Raji (cell line): ENCODE results near the gene AGBL4.

Experiments used
- POLR2A ChIP-seq: IDR thresholded peaks from 2 replicates; pipeline ENCODE4 v1.6.1; 2011; ENCODE audit warnings: low read depth, low read length, control low read depth; ENCODE audit not compliant: insufficient read depth

The AGBL4 gene

DNA sequence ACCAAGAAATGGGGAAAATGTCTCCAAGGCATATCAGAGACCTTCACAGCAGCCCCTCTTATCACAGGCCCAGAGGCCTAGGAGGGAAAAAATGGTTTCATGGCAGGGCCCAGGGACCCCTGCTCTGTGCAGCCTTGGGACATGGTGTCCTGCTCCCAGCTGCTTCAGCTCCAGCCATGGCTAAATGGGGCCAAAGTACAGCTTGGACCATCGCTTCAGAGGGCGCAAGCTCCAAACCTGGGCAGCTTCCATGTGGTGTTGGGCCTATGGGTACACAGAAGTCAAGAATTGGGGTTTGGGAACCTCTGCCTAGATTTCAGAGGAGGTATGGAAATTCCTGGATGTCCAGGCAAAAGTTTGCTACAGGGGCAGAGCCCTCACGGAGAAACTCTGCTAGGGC, 964.7 kb downstream of the AGBL4 start:
- no peak for TF ChIP-seq POLR2A

DNA sequence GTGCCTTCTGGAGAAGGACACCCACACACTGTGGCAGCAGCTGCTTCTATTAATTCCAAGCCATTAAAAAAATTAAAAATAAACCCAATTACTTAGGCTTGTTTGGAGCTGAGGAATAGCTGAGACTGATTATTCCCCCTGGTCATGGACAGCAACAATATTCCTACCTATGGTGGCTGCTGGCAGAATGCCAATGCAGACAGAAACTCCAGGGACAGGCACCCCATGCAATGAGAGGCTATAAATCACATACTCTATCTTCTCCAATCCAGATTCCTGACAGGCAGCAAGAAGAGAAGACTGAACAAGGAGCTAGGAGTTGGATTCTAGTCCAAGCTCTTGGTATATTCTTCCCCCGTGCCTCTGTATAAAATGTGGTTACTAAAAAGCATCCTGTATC, 971.7 kb downstream of the AGBL4 start:
- no peak for TF ChIP-seq POLR2A

DNA sequence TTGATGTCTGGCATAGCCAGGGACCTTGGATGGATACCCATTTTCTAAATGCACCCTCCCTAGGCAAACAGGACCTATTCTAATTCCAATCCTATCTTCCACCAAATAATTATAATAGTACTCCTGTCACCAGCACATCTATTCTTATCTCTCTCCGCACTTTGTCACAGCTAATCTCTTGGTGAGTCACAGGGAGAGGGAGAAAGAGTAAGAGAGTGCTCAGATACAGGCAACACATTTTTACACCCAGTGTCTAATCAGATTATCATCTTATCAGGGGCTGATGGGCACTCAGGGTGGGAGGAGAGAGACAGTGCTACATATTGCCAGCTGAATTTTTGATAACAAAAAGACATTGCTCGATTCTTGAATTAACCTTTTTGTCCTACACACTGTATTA, 972.1 kb downstream of the AGBL4 start:
- TF ChIP-seq POLR2A = no peak

DNA sequence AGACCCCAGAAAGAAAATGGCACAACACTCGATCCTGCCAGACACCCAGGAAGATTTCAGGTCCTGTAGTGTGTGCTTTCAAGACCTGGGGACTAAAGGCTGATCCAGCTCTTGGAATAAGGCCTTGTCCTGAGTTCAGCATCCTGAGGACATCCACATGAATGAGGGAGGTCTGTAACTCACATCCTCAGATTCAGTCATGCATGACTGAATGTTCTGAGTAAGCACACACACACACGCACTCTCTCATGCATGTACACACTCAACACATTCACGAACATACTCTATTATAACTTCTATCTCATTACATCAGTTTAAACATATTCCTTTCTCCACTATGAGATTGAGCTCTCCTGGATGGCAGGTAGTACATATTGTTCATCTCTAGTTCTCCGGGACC, 973.7 kb downstream of the AGBL4 start:
- no peak for TF ChIP-seq POLR2A

DNA sequence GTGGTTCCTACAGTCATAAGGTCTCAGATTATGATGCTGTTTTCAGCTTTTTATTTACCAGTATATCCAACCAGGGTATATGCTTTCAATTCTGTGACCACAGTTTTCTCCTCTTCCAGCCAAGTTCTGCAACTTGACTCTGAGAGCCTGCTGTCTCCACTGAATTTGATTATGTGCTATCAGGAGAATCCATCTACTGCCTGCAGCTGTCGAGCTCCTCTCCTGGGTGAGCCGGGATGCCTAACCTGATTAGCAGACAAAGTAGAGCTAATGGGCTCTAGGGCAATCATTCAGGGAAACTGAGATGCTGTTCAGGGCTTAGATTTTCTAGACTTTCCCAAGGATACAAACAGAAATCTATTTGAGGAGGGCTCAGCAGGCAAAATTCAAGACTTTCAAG, 975.6 kb downstream of the AGBL4 start:
- TF ChIP-seq POLR2A = no peak

DNA sequence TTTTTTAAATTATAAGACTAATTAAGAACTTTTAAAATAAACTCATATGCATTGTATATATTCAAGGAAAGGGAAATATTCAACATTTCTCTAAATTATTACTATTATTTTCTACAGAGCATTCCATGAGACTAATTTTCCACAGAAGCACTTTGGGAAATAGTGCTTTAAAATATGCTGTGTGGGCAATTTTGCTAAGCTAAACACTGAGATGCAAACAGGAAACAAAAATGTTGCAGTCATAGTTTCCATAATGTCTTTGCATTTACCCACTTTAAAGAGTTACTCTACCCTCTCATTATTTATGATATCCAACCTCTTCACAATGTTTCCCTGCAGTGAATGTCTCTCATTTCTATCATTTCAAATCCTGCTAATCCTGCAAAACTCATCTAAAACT, 977.4 kb downstream of the AGBL4 start:
- TF ChIP-seq POLR2A = no peak

DNA sequence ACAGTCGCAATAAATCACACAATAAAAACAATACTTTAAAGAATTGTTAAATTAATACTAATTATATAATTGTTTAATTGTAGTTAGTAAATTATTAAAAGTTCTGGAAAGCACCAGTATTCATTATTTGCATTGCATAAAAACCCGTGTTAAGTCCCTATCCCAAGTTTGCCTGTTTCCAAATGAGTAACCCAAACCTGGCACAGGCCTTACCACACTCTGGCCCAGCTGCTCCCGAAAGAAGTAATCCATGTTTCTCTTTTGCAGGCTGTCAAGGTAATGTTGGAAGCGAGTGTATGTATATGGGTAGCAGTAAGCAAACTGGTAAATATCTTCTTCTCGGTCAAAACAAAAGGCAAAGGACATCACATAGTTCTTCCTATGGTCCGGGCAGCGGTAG, 978.4 kb downstream of the AGBL4 start:
- no peak for TF ChIP-seq POLR2A

DNA sequence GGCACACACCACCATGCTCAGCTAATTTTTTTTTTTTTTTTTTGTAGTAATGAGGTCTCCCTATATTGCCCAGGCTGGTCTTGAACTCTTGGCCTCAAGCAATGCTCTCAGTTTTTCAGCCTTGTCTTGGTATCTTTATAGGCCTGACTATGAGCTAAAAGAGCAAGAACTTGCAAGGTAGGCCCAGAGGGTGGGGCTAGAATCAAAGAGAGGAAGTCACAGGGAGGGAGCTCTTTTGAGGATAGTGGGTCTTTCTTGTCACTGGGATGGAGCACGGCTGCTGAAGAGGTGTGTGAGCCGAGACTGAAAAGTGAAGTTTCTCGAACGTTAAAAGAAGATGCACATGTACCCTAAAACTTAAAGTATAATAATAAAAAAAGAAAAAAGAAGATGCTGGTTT, 987.1 kb downstream of the AGBL4 start:
- TF ChIP-seq POLR2A = no peak

DNA sequence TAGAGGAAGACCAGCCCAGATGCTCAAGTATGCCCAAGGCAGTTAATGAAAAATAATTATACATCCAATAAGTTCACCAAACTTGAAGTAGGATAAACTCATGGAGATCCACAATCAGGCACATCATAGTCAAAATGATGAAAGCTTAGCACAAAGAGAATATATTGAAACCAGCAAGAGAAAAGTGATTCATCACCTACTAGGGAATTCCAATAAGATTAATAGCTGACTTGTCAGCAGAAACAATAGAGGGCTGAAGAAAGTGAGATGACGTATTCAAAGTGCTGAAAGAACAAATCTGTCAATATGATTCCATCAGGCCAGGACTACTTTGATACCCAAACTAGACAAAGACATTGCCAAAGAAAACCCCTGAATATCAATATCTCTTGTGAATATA, 995.4 kb downstream of the AGBL4 start:
- no peak for TF ChIP-seq POLR2A

DNA sequence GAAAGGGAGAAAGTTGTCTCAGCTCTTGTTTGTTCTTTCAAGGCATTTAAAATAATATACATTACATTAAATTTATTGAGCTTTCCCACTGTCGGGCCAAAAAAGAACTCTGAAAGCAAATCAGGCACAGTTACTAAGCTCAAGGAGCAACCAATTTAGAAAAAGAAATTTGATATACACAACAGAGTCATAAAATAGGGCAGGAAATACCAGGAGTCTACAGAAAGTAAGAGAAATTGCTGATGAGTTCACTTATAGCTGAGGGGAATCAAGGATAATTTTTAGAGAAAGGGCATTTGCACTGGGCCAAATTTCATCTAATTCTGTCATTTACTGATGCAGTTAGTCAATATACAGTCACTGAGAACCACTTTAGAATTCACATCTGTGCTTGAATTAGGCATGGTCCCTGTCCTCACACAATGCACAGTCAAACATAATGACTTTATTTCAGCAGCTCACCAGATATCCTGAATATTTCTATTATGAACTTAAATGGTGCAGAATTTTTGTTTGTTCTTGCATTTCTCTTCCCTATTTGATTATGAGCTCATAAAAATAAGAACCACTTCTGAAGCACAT, 997.4 kb downstream of the AGBL4 start:
- TF ChIP-seq POLR2A = no peak

DNA sequence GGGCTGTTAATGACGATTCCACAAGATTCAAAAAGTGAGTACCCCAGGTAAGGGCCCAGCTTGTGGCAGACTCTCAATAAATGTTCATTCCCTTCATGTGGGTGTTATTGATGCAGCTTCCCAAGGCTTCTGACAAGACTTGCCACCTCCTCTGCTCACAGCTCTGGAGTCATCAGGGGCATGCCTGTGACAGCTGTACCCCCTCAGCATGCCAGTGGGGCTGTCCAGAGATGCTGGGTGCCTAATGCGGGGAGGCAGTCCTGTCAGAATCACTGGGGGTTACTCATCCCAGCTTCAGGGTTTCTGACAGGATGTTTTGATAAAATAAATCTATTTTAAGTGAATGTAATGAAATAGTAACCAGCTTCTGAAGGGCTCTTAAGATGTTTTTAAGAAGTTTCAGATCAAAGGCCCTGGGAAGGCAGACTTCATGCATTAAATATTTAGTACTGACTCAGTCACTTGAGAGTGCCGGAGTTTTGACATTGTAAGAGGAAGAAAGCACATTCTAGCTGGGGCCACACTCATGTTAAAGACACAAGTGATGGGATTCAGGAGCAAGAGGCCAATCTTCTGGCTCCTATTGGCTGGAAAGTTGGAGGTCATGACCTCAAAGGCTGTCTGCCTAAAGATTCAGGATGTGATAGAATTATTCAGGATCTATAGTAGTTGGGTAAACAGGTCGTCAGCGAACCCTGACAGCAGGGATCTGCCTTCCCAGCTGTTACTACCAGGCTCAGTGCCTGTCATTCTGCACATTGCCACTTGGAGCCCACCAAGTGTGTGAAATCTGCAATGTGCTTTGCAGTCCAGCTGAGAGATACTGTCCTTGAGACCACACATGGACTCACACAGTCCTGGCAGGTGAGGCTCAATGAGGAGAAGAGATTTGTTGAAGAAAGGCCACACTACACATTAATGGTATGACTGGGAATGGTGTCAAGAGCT, 1007.5 kb downstream of the AGBL4 start:
- no peak for TF ChIP-seq POLR2A

DNA sequence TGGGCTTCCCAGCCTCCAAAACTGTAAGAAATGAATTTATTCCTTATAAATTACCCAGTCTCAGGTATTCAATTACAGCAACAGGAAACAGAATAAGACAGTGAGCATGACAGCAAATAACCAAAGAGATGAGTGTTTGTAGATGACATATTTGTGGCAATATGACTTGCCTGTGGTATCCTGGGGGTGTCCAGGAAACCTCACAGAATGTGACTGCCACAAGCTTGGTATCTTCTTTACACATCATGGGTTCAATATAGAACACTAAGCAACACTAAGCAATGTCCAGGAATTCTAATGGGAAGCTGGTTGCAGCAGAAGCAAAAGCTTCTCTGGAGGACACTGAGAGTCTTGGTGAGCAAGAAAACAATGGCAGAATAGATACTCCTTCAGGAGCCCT, 1010.7 kb downstream of the AGBL4 start:
- no peak for TF ChIP-seq POLR2A

DNA sequence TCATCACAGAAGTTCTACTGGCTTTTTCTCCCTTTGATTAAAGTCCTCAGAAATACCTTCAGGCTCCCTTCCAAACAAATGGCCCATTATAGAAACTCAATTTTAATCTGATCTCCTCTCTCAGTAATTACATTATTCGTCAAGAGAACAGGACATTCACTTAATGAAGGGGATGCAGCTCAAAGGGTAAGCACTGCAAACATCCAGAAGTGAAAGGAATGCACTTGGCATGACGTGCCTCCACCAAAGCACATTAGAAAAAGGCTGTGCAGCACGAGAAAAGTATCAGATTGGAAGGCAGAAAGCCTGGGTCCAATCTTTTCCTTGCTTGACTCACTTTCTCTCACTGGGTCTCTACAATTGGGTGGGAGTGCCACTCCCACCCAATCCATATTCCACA, 1024.4 kb downstream of the AGBL4 start:
- TF ChIP-seq POLR2A = no peak

DNA sequence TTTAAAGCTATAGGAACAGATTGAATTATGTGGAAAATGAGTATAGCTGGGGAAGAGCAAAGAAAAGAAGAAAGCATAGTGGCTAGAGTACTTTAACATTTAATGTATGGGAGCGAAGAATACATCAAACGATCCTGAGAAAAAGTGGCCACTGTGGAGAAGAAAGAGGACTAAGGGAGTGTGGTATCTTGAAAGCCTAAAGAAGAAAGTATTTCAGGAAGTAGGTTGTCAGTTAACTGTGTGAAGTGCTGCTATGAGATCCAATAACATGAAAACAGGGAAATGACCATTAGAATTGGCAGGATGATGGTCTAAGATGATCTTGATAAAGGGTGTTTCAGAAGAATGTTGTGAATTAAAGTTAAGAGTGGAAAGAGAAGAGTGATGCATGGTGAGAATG, 1027.4 kb downstream of the AGBL4 start:
- TF ChIP-seq POLR2A = no peak

DNA sequence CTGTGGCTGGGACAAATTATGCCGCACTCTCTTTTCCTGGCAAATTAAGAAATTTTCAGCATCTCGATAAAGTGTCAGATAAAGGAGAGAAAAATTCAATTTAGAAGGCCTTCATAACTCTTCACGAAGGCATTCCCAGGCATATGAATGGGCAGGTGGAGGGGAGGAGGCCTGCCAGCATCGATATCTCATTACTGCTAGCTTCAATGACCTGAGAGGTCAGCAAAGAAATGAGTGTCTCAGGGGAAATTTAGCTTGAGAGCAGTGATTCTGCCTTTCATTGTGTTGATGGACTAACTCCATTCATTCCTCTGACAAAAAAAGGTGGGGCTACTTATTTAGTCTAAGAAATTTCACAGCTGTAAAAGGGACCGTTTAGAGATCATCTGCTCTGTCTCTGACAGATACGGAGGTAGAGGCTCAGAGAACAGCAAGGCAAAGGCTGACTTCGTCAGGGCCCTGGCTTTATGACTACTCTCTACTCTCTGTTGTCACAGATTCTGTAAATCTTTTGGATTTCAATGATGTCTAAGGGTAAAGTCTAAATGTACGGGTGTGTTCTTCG, 1035.0 kb downstream of the AGBL4 start:
- TF ChIP-seq POLR2A = no peak

DNA sequence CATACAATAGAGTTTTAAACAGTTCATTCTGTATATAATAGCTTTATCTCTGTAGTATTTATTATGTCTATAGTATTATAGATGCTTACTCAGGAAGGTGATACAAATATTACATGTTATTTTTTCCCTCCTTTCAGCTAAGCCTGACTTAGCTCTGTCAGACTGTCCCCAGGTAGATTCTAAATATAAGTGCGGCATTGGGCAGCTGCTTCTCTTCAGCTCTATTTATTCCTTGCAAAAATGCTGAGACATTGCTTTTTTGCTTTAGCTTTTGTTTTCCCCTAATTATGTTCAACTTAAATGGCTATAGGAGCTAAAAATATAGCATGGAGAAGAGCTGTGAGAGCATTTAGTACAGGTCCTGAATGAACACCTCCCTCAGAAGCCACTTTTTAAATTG, 1043.8 kb downstream of the AGBL4 start:
- TF ChIP-seq POLR2A = no peak

DNA sequence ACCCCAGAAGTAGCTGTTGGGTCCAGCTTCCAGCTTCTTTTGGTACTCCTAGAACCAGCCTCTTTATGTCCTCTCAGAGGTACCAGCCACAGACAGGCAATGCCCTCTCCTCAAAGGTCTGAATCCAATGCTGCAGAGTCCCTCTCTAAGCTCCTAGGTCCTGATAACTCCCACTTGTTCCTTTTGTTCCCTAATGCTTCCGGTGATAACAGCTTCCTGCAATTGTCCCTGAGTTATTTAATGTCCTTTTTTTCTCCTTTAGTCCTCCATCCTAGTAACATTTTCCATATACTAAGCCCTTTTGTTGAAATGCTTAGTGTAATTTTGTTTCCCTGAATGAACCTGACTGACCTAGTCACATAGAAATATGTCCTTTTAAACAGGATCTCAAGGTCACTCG, 1045.3 kb downstream of the AGBL4 start:
- no peak for TF ChIP-seq POLR2A

DNA sequence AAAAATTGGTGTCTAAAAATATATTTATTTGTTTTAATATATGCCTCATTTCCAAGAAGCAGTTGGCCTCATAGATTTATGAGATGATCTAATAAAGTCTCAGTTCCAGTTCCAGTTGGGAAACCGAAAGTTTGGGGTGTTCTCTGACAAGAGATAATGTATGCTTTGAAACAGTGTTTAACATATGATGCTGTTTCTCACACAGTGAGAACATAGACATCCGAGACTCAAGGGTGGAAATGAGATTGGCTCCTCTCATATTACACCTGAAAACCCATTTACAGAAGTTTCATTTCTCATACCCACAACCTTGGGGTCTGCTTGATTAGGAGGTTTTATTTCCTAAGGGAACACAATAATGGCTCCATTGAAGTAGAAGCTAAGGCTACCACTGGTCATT, 1046.5 kb downstream of the AGBL4 start:
- no peak for TF ChIP-seq POLR2A
